Umbilical cord (tissue), 2 donors: ENCODE data around the gene OTOG. TPM values are rescaled to one million over a fixed set of nuclear protein-coding genes. Genes with fewer than 3 reads are reported as not detected.
"Not testable (repeated sequence)": the region's sequence is repeated elsewhere in the genome, so short reads cannot be mapped to it uniquely, and the experiment has no call there.

ENCODE experiments used
- DNase-seq: peaks from one replicate; pipeline ENCODE4 v3.0.0-alpha.2; 2015; ENCODE audit warnings: low spot score
- total RNA-seq: library from RNA; depleted of rRNA; stranded (reverse); fragments of >200 nt; gene quantifications from one replicate; pipeline ENCODE4 v1.2.3, GENCODE V29; 2014; ENCODE audit warnings: low replicate concordance; ENCODE audit not compliant: insufficient read depth

OTOG gene
- total RNA-seq, 1 donor from 2014 or later, result 0.48 TPM

DNA sequence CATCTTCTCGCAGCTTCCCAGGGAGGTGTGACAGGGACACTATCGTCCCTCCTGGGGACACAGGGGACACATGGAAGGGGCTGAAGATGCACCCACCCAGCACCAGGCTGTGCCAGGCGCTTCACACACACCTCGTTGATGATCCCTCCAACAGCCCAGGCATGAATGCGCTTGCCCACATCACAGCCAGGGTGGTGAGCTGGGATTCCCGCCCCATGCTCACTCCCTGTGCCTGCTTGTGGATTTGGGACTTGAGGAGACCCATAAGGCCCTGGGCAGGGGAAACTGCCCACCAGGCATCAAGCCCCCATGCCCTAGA, 57.8 kb downstream of the OTOG start:
- DNase-seq, result no peak

DNA sequence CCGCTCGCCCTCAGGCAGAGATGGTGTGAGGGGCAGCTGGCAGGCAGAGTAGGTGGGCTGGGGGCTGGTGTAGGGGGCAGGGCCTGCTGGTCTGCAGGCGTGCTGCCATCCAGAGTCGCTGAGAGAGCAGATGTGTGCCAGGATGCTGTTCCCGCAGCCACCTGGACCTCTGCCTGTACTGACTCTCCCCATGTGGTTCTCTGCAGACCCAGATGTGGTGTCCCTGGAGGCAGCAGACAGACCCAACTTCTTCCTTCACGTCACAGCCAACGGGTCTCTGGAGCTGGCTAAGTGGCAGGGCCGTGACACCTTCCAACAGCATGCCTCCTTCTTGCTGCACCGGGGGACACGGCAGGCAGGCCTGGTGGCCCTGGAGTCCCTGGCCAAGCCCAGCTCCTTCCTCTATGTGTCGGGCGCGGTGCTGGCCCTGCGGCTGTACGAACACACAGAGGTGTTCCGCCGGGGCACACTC, 58.6 kb downstream of the OTOG start:
- DNase-seq, result no peak

DNA sequence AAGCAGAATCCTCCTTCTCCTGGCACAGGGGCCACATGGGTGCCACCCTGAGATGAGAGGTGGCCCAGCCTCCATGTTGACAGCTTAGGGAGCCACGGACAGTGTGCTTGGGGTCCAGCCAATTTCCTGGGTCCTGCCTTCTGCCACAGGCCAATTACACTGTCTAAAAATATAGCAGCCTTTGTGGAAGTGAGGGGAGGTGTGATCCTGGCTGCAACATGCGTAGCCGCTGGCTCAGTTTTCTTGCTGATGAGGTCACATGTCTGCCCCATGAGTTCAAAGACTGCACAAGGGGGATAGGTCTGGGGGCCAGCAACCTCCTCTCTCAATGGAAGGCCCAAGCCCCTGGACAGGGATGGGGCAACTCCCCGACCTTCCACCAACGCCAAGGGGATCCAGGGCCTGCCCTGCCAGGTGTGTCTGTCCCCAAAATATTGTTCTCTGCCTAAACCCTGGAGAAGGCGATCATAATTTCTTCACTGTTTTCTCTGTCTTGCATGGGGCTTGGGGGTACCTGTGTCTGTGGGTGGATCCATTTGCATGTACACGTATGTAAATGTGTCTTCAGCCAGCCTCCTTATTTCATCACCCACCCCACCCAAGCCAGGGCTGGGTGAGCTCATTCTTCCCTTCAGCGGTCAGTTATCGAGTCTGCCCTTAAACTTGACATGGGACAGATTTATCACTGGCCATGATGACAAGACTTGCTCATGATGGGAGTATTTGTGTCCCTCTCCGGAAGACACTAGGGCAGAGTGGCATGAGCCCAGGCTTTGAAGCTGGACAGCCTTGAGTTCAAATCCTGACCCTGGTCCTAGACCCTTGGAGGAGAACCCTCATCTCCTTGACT, 59.4 kb downstream of the OTOG start:
- DNase-seq, result no peak

DNA sequence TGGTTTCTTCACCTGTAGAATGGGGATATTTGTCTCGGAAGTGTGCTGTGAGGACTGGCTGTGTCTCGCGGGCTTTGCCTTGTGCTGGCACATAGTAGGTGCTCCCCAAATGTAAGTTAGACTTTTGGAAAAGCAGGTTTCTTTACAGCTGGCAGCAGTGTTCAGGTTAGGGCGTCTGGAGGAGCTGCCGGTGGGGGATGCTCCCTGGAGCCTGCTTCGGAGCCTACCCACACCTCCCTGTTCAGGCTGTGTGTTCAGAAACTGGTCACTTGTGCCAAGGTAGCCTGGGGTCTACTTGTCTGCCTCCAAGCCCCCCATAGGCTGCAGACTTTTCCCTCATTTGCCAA, 60.0 kb downstream of the OTOG start:
- DNase-seq, result no peak

DNA sequence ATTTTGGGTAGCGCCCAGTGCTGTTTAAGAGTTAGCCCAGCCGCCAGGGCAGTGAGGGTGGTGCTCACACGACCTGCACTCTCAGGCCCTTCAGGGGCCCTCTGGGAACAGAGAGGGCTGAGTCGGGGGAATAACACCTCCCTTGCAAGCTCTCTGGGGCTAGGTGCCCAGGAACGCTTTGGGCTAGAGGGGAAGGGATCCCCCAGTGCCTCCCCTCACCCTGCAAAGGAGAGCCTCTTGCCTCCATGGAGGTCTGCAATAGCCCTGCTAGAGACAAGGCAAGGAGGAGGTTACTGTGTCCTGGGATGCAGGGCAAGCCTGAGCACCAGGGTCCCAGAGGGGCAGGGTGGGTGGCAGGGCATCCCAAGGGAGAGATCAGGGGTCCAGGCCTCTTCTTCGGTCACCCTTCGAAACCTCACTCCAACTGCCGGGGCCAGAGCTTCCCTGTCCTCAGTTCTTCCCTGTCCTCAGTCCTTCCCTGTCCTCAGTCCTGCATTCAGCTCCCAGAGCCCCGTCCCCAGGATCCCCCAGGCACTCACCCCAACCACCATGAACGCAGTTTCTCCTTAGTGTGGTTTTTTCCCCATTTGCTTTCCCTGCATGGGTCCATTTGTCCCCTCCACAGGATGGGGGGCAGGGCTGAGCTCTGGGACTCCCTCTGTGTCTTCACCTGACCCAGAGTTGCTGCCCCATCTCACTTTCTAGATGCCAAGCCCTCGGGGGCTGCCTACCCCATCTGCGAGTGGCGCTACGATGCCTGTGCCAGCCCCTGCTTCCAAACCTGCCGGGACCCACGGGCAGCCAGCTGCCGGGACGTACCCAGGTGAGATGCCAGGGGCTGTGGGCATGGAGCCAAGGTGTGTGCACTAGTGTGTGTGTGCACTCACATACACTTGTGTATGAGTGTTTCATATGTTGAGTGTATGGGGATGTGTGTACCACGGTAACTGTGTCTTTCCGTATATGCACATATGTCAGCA, 60.8 kb downstream of the OTOG start:
- no peak for DNase-seq

DNA sequence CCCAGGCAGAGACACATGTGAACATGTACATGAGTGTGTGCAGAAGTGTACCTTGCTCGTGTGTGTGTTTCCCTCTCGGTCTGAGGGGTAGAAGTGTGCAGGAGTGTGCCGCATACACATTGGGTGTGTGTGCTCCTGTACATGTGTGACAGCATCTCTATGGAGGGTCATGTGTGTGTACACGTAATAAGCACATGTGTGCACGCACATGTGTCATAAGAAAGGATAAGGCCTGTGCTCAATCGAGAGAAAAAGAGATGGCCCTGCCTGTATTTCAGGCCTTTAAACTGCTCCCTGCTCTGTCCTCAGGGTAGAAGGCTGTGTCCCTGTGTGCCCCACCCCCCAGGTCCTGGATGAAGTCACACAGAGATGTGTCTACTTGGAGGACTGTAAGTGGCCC, 61.8 kb downstream of the OTOG start:
- no peak for DNase-seq

DNA sequence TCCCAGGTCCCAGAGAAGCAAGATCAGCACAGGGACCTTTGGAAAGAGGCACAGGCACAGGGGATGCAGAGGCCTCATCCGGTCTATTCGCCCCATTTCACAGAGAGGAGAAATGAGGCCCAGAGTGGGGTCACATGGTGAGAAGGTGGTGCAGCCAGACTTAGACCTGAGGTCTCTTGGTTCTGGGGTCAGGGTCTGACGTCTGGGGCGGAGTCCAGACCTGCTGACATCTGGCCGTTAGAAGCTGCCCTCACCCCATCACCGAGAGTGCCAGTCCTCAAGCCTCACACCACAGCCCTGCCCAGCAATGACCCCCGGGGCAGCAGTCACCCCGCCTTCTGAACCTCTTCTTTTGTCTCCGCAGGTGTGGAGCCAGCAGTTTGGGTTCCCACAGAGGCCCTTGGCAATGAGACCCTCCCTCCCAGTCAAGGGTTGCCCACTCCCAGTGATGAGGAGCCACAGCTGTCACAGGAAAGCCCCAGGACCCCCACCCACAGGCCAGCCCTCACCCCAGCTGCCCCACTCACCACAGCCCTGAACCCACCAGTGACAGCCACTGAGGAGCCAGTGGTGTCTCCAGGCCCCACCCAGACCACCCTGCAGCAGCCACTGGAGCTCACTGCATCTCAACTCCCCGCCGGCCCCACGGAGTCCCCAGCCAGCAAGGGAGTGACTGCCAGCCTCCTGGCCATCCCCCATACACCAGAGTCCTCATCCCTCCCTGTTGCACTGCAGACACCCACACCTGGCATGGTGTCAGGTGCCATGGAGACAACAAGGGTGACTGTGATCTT, 62.4 kb downstream of the OTOG start:
- no peak for DNase-seq

DNA sequence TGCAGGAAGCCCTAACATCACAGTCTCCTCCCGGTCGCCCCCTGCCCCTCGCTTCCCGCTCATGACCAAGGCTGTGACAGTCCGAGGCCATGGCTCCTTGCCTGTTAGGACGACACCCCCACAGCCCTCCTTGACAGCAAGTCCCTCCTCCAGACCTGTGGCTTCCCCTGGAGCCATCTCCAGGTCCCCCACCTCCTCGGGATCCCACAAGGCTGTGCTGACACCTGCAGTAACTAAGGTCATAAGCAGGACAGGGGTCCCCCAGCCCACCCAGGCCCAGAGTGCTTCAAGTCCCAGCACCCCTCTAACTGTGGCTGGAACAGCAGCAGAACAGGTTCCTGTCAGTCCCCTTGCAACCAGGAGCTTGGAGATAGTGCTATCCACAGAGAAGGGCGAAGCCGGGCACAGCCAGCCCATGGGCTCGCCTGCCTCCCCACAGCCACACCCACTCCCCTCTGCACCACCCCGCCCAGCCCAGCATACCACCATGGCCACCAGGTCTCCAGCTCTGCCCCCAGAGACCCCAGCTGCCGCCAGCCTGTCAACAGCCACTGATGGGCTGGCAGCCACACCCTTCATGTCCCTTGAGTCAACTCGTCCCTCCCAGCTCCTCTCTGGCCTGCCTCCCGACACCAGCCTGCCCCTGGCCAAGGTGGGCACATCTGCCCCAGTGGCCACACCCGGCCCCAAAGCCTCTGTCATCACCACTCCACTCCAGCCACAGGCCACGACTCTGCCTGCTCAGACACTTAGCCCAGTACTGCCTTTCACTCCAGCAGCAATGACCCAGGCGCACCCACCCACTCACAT, 63.2 kb downstream of the OTOG start:
- no peak for DNase-seq

DNA sequence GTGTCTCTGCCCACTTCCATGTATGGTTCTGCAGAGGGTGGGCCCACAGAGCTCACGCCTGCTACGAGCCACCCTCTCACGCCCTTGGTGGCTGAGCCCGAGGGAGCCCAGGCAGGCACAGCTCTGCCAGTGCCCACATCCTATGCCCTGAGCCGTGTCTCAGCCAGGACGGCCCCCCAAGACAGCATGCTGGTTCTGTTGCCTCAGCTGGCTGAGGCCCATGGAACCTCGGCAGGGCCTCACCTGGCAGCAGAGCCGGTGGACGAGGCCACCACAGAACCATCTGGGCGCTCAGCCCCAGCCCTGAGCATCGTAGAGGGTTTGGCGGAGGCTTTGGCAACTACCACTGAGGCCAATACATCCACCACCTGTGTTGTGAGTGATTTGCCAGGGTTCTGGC, 64.0 kb downstream of the OTOG start:
- no peak for DNase-seq

DNA sequence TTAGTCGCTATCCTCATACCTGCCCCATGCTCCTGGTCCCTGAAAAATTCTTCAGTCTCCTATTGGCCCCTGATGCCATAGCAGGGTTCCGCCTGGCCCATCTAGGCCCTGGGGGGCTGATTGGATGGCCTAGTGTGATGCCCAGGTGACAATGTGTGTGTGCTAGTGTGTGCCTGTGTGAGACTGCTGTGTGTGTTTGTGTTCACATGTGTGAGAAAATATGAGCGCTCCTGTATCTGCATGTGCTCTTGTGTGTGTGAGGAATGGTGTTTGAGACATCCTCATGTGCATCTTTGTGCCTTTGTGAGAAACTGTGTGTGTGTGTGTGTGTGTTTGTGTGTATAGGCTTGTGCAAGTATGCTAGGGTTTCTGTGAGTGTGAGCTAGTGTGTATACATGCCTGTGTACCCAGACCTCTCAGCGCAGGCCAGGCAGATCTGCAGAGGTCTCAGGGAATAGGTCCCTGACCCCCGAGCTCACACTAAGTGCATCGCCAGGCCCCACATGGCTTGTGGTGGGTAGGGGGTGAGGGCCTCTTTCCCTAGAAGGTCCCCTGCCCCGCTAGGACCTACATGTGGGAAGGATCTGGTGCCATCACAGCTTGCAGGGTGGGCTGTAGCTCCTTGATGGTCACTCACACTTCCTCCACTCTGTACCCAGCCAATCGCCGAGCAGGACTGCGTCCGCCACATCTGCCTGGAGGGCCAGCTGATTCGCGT, 64.6 kb downstream of the OTOG start:
- no peak for DNase-seq

DNA sequence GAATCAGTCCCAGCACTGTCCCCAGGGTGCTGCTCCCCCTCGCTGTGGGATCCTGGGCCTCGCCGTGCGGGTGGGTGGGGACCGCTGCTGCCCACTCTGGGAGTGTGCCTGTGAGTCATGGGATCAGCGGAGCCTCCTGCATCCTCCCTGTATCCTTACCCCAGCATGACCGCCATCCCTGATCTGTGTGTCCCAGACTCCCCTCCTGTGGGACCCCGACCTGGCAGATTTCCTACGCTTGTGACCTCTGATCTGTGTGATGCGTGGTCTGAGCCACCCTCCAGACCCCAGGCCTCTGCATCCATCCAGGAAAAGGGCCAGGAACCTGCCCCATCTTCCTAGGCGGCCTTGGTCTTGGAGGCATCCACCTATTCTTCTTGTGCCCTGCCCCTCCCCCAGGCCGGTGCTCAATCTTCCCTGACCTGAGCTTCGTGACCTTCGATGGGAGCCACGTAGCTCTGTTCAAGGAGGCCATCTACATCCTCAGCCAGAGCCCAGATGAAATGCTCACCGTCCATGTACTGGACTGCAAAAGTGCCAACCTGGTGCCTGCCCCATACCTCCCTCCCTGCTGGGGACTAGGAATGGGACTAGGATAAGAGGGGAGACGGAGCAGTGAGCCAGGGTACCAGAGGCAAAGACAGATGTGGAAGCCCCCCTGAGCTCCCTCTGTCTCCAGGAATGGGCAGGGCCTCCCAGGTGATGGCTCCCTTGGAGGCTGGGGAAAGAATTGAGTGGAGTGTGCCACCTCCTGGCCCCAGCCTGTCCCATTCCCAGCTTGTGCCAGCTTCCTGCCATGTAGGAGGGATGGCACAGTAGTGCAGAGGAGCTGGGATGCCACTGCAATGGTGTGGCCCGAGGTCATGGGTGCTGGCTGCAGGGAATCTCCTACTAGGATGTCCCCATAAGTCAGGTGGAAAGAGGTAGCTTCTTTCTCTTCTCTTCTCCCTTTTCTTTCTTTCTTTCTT, 65.4 kb downstream of the OTOG start:
- no peak for DNase-seq

DNA sequence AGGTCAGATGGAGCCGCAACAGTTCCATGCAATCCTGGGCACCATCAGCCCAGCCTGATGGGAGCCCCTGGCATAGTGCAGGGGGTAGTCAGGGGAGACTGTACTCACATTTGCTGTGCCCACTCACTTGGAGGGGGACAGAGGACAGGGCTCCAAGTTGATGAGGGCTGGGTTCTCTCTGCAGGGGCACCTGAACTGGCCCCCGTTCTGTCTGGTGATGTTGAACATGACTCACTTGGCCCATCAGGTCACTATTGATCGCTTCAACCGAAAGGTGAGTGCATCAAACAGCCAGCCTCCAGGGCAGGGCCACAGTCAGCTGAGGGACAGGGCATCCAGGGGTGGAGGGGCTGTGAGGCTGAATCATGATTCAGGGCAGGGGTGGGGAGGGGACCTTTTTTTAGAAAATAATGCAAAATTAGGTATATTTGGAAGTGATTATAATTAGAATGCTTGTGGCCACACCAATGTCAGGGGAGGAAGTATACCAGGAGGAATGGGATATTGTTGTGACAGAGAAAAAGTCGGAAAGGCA, 66.4 kb downstream of the OTOG start:
- no peak for DNase-seq

DNA sequence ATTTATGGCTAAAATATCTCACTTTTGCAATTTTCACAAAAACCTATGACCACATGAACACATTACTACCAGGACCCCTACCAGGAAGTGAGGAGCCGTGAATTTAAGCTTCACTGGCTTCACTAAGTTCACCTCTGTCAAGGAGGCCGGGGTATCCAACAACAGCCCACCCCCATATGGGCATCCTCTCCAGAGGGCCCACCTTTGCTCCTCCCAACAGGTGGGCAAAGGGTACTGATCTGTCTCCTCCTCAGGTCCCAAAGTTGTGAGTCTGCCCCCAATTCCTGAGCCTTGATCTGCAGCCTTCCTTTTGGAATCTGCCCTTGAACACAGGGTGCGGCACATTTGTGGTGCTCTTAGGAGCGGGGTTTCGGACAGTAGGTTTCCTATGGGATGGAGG, 66.9 kb downstream of the OTOG start:
- DNase-seq, result no peak

DNA sequence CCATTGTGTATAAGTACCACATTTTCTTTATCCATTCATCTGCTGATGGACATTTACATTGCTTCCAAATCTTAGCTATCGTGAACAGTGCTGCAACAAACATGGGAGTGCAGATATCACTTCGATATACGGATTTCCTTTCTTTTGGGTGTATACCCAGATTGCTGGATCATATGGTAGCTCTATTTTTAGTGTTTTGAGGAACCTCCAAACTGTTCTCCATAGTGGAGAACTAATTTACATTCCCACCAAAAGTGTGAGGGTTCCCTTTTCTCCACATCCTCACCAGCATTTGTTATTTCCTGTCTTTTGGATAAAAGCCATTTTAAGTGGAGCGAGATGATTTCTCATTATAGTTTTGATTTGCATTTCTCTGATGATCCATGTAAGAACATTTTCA, 75.7 kb downstream of the OTOG start:
- DNase-seq, result not testable (repeated sequence)

DNA sequence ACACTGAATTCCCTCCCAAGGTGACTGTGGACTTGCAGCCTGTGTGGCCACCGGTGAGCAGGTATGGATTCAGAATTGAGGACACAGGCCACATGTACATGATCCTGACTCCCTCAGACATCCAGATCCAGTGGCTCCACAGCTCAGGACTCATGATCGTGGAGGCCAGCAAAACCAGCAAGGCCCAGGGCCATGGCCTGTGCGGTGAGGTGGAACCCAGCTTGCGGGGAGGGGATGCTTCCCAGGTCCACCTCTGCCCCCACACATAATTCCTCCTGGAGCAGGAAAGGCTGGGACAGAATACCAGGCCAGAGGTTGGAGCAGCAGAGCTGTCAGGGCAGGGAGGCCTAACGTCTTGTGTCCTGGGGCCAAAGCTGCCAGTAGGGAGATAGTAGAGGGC, 82.1 kb downstream of the OTOG start:
- no peak for DNase-seq

DNA sequence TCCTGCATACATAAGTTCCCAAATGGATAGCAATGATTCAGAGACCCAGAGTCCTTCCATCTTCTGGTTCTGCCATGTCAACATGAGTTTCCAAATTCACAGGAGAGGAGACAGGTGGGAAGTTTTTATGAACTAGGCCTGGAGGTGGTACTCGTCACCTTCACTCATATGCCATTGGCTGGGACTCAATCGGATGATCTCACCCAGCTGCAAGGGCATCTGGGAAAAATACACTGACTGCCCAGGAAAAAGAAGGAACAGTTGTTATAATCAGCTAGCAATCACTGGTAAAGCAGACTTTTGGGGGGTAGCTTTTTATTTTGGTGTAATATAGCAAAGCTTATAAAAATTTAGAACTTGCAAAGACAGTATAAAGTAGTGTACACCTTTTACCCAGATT, 83.9 kb downstream of the OTOG start:
- DNase-seq, result no peak

DNA sequence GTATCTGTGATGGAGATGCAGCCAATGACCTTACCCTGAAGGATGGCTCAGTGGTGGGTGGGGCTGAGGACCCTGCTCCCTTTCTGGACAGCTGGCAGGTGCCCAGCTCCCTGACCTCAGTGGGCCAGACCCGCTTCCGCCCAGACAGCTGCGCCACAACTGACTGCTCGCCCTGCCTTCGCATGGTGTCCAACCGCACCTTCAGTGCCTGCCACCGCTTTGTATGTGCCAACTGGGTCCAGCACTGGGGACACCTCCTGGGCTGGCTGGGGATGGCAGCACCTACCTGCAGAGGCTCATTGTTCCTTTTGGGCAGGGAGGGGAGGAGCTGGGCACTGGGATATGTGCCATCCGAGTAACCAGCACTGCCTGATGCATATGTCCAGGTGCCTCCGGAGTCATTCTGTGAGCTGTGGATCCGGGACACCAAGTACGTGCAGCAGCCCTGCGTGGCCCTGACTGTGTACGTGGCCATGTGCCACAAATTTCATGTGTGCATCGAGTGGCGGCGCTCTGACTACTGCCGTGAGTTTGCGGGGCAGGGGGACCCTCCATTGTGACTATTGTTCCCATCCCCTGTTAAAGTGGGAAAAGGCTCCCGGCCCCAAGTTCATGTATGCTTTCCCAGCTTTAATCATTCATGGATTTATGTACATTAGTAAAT, 84.8 kb downstream of the OTOG start:
- DNase-seq, result no peak

DNA sequence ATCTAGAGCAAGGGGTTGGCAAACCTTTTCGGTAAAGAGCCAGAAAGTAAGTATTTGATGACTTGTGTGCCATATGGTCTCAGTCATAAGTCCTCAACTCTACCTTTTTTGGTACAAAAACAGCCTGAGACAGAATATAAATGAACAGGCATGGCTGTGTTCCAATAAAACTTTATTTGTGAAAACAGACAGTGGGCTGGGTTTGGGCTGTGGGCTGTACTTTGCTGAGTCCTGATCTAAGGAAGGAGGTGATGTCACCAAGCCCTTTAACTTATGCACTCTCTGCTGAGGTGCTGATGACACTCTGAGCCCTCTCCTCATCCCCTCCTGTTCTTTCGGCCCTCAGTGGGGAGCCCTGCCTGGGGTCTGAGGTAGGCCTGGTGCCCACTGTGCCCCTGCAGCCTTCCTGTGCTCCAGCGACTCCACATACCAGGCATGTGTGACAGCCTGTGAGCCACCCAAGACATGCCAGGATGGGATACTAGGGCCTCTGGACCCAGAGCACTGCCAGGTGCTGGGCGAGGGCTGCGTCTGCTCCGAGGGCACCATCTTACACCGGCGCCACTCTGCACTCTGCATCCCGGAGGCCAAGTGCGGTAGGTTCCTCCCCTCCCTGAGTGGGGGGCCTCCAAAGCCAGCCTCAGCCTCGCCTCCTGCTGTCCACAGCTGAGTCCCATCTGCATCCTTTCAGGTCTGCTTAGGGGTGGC, 86.4 kb downstream of the OTOG start:
- DNase-seq, result no peak
